NCI-H526 (cell line): ENCODE data around the gene IRX4.

Experiments used
- DNase-seq, 2 experiments: peaks; one replicate each; lab custom pipeline; 2025; lab: John Stamatoyannopoulos, UW

Gene IRX4

DNA sequence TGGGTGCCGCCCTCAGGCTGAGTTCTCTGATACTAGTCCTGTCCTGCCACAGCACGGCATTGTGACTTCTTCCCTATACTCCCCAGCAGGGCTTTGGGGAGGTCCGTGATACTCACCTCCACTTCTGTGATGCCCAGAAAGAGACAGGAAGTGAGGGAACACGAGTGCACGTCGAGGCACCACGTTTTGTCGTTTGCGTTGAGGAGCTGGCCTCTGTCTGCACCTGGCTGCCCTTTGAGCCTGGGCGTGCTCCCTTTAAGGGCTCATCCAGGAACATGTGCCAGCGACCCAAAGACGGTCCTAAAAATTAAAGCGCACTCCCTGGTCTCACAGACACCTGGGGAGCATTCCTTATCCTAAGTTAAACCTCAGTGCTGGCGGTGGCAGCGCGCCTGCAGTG lies 8.7 kb upstream of the IRX4 start:
- DNase-seq = no peak

DNA sequence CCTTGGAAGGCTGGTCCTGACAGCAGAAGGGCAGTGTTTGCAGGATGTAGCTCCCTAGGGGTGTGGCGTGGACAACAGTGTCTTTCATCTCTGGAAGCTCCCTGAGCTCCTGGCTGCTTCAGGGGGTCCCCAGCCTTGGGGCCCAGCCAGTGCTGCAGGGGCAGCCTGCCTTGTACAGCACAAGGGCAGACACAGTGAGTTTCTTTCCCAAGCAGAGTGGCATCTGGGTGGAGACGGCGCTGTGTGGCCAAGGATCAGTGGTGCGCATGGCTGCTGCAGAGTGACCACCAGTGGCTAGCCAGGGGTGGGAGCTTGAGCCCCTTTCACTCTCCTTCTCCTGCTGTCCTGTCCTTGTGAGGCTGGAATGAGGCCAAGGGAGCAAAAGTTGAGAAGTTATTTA lies 7.6 kb upstream of the IRX4 start:
- DNase-seq = no peak

- DNase-seq = no peak
These were observed 6.8 kb upstream of the IRX4 start for GRCh38 chr5:1889321-1890065.

- DNase-seq = no peak
These were observed 6.0 kb upstream of the IRX4 start for GRCh38 chr5:1888541-1889251.

DNA sequence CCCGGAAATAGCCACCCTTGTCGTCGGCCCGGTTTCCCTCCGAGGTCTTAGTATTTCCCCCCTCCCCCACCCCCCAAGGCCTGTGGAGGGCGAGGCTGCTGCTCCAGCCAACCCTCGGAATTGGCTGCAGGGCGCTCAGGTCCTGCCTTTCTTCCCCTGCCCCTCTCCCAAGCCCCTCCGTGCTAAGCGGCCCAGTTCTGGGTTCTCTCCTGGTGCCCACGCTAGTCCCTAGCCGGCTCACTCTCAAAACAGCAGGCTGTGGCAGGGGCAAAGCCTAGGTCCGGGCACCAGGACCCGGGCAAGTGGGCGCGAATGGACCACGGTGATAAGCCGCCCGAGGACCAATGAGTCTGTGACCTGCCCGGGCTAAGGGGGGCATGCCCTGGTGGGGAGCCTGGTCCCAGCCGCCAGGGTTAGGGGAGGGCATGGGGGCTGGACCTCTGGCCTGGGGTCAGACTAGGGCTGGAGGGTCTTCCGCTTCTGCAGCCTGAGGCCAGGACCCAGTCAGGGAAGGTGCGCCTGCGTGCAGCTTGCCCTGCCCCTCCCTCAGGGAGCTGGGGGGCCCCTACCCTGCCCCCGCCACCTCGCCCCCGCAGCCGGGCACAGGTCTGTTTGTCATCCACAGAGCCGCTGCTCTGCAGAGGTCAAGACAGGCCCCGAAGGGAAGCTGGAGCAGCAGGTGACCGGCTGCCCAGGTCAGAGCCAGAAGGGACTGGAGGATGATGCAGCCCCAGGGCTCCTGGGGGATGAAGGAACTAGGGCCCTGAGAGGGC lies 5.0 kb upstream of the IRX4 start:
- no peak for DNase-seq

- DNase-seq = no peak
These were observed 4.3 kb upstream of the IRX4 start for GRCh38 chr5:1886846-1887587.

GRCh38 chr5:1885868-1886845 lies 3.4 kb upstream of the IRX4 start:
- no peak for DNase-seq

GRCh38 chr5:1885404-1885755 lies 2.7 kb upstream of the IRX4 start:
- no peak for DNase-seq

DNA sequence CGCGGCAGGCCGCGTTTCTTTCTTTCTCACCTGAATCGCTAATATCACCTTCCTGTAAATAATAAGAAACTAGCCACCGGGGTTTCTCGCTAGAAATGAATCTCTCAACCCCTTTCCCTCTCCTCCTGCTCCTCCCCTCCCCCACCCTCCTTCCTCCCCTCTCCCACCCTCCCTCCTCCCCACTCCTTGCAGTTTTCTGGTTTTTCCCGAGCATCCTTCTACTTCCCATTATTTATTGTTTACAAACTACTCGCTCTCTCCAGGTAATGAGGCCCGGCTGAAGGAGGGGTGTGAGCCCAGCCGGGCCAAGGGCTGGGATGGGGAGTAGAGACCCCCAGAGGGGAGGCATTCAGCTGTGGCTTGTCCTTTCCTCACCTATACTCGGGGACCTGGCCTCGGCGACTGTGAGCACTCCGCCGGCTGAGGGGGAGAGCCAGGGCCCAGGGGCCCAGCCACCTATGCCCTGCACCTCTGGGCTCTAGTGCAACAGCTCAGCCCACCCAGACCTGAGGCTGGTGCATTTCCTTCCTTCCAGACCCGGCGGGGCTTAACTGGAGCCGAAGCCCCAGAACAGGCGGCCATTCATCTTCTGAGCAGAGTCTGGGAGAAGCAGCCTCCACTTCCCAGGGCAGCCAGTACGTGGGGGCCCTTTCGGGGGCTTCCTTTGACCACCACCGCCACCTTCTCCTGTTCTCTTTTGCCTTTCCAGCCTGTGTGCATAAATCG lies 2.1 kb upstream of the IRX4 start:
- no peak for DNase-seq

GRCh38 chr5:1883925-1884677 lies 1.4 kb upstream of the IRX4 start:
- no peak for DNase-seq

DNA sequence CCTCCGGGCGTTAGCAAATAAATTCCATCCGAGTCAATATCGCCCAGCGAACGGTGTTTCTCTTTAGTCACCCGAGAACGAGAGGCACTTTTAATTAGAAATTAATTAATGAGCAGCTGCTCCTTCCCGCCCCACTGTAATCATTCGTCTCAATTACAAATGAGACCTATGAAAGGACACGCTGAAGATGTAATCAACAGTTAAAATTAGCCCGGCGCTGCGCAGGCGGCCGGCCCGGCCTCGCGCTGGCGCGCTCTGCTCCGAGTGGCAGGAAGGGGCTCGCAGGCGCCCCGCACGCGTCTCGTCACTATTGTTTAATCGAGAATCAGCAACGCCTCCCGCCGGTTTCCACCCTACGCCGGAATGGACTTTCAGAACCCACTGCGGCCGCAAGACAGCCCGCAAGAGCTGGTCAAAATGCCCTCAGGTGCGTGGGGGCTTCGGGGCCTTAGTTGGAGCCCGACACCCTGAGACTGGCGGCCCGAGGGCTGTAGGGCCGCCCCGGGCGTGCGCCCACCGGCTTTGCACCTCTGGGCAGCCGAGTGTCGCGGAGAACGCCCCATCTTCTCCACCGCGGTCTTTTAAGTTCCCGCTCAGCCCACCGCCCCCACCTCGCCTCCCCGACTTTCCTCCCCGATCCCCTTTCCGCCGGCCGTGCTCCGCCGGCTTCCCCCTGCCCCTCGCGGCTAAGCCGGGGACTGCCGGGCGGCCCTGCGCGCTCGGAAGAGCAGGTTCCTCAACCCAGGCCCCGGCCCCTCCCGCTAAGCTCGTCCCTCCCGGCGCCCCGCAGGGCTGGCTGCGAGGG lies 597 bp upstream of the IRX4 start:
- peak in 1 of 2 experiments; percentile 48 for DNase-seq

DNA sequence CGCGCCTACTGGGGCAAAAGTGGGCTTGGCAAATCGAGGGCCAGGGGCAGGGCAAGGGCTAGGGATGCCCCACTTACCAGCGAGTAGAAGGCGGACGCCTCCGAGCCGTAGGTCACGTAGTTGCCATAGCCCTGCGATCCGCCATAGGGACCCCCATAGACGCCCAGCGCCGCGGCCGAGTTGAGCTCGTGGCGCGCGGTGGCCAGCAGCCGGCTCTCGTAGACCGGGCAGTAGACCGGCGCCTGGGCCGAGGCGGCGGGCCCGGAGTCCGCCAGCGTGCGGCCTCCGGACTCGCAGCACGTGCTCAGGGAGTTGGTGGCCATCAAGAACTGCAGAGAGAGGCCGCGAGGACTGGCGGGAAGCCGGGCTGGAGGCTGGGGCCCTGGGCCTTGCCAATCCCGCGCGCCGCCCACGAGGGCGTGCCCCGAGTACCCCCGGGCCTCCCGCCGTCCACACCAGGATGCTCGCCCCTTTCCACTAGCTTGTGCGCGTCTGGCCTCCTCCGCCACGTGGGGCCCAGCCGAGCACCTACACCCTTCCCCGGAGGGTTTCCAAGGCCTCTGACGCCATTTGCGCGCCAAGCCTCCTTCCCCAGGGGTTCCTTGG lies 891 bp downstream of the IRX4 start:
- DNase-seq = no peak

GRCh38 chr5:1881098-1881572 lies 1.6 kb downstream of the IRX4 start:
- DNase-seq = no peak

- DNase-seq = no peak
These were observed 2.2 kb downstream of the IRX4 start for GRCh38 chr5:1880377-1881025.

DNA sequence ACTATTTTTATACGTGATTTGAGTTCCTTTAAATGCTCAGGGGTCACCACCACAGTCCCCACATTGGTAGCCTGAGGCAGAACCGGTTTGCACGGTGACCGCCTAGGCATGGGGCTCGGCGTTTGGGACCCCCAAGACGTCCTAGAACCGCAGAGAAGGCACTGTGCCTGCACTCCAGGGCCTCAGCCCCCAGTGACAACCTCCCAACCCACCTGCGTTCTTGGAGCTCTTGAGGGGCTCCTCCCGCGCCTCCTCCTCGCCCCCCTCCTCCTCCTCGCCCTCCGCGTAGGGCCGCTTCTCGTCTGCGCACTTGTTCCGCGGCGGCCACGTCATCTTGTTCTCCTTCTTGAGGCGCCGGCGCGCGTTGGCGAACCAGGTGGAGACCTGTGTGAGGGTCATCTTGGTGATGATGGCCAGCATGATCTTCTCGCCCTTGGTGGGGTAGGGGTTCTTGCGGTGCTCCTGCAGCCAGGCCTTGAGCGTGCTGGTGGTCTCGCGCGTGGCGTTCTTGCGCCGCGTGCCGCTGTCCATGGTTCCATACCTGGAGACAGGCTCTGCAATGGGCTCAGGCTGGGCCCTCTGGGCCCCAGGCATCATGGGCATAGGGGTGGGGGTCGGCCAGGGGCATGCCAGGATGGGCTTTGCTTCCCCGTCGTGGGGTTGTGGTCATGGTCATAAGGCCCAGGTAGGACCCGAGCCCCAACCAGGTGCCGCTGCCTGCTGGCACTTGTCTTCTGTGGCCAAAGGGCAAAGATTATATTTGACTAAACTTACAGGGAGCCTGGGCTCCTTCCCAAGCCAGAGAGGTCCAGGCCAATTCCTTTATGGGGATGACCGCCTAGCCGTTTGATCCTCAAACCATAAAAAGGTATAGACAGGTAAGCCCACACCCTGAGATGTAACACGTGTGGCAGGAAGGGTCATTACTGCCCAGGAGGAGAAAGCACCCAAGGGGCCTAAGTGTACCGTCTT lies 3.1 kb downstream of the IRX4 start:
- DNase-seq = no peak

DNA sequence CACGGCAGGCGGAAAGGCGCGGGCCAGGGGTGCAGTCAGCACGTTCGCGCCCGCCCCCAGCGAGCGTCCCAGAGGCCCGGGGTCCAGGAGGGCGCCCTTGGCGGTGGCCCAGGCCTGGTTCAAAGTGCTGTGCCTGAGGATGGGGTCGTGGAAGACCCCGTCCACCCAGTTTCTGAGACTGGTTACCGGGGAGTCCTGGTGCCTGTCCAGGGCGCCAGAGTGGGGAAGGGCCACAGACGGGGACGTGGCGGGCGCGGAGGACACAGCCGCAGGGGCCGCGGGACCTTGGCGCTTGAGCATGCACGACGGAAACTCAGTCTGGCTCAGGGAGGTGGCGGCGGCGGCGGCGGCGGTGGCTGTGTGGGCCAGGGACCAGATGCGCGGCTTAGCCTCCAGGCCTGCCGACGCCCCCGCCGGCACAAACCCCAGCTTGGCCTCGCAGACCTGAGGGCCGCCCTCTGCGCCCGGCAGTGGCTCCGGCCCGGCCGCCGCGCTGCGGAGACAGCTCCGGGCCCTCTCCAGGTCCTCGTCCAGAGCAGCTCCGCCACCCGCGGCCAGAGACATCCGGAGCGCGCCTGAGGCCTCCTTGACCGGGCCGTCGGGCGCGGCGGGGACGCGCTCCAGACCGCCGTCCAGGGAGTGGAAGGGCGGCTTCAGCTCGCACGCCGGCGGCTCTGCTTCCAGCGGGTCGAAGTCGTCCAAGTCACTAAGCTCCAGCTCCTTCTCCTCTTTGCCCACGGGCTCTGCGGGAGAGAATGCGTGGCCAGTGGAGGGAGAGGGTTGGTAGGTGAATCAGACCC lies 4.5 kb downstream of the IRX4 start:
- peak in 1 of 2 experiments; percentile 21 for DNase-seq
